Subcutaneous abdominal adipose tissue (tissue), 5 donors: Measurements from ENCODE around the gene RMND5A.
A peak's percentile ranks its signal among the peaks of the same experiment; 100 is the strongest.

Source experiments
- H3K27ac ChIP-seq: one replicate; pipeline ENCODE4 v1.7.0; 2013; ENCODE audit warnings: low read depth, mild to moderate bottlenecking, inconsistent platforms, low read length, moderate library complexity
- H3K27me3 ChIP-seq, 5 donors: one replicate each; pipeline ENCODE4 v1.7.0; 2013; ENCODE audit warnings: low read length in 5 of 5, inconsistent platforms in 1 of 5; ENCODE audit not compliant: control insufficient read depth in 5 of 5, insufficient read depth in 4 of 5
- H3K36me3 ChIP-seq, 5 donors: one replicate each; pipeline ENCODE4 v1.7.0; 2013; ENCODE audit warnings: low read length in 5 of 5; ENCODE audit not compliant: control insufficient read depth in 5 of 5, insufficient read depth in 5 of 5
- H3K4me1 ChIP-seq, 5 donors: one replicate each; pipeline ENCODE4 v1.7.0; 2013; ENCODE audit warnings: low read length in 5 of 5, mild to moderate bottlenecking in 3 of 5, moderate library complexity in 1 of 5; ENCODE audit not compliant: control insufficient read depth in 5 of 5, insufficient read depth in 5 of 5
- H3K4me3 ChIP-seq, 5 donors: one replicate each; pipeline ENCODE4 v1.7.0; 2013; ENCODE audit warnings: low read length in 5 of 5, low read depth in 1 of 5
- H3K9ac ChIP-seq, 5 donors: one replicate each; pipeline ENCODE4 v1.7.0; 2013; ENCODE audit warnings: low read length in 5 of 5, mild to moderate bottlenecking in 4 of 5, moderate library complexity in 3 of 5
- H3K9me3 ChIP-seq, 5 donors: one replicate each; pipeline ENCODE4 v1.7.0; 2013; ENCODE audit warnings: low read length in 5 of 5; ENCODE audit not compliant: control insufficient read depth in 5 of 5
- donor health status: healthy.
- donor health status: healthy.
- donor health status: healthy.
- donor health status: healthy.
- donor health status: healthy.

Gene RMND5A

GRCh38 chr2:86806059-86806857 is 86.2 kb downstream of the RMND5A start:
- H3K4me1 ChIP-seq, result peaks cover 0 to 26% (median 17%) of the 10 kb centered on the region in 5 donors
- no peaks in the 10 kb centered on the region for H3K36me3 ChIP-seq
- no peak overlapping the region for H3K9ac ChIP-seq
- peaks cover 12 to 26% (median 16%) of the 10 kb centered on the region in 5 donors for H3K27me3 ChIP-seq
- no peak overlapping the region for H3K4me3 ChIP-seq
- no peaks in the 10 kb centered on the region for H3K9me3 ChIP-seq
- H3K27ac ChIP-seq, result no peak overlapping the region

GRCh38 chr2:86807133-86807467 is 87.0 kb downstream of the RMND5A start:
- Histone ChIP-seq H3K9me3 (no peaks in the 10 kb centered on the region), H3K27me3 (peaks cover 12 to 26% (median 16%) of the 10 kb centered on the region in 5 donors), H3K4me3 (peak overlapping the region; percentile 48 to 69 (median 56)), H3K4me1 (peaks cover 0 to 26% (median 17%) of the 10 kb centered on the region in 5 donors), H3K27ac (no peak overlapping the region), H3K9ac (peak overlapping the region in 3 of 5 donors; percentile 5 to 66 (median 52)), H3K36me3 (no peaks in the 10 kb centered on the region)

GRCh38 chr2:86807468-86808275 is 87.6 kb downstream of the RMND5A start:
- Histone ChIP-seq H3K27ac (no peak overlapping the region), H3K36me3 (no peaks in the 10 kb centered on the region), H3K4me1 (peaks cover 0 to 26% (median 17%) of the 10 kb centered on the region in 5 donors), H3K4me3 (peak overlapping the region; percentile 50 to 71 (median 59)), H3K9me3 (no peaks in the 10 kb centered on the region), H3K9ac (peak overlapping the region in 3 of 5 donors; percentile 5 to 66 (median 52)), H3K27me3 (peaks cover 12 to 26% (median 16%) of the 10 kb centered on the region in 5 donors)

- Histone ChIP-seq H3K36me3 (no peaks in the 10 kb centered on the region), H3K9me3 (no peaks in the 10 kb centered on the region), H3K27ac (no peak overlapping the region), H3K27me3 (peaks cover 12 to 26% (median 16%) of the 10 kb centered on the region in 5 donors), H3K9ac (peak overlapping the region in 2 of 5 donors; percentile 52 to 66), H3K4me3 (peak overlapping the region; percentile 15 to 69 (median 56)), H3K4me1 (peaks cover 0 to 26% (median 17%) of the 10 kb centered on the region in 5 donors)
These were observed 88.4 kb downstream of the RMND5A start for GRCh38 chr2:86808315-86809161.

GRCh38 chr2:86809481-86810121 is 89.5 kb downstream of the RMND5A start:
- Histone ChIP-seq H3K27me3 (peaks cover 12 to 26% (median 16%) of the 10 kb centered on the region in 5 donors), H3K9me3 (no peaks in the 10 kb centered on the region), H3K4me3 (no peak overlapping the region), H3K27ac (no peak overlapping the region), H3K36me3 (no peaks in the 10 kb centered on the region), H3K9ac (no peak overlapping the region), H3K4me1 (peaks cover 0 to 26% (median 17%) of the 10 kb centered on the region in 5 donors)

GRCh38 chr2:86815611-86816010 is 95.5 kb downstream of the RMND5A start:
- Histone ChIP-seq H3K36me3 (no peaks in the 10 kb centered on the region), H3K9ac (no peak overlapping the region), H3K4me1 (no peaks in the 10 kb centered on the region), H3K9me3 (no peaks in the 10 kb centered on the region), H3K27ac (no peak overlapping the region), H3K27me3 (peaks cover 0 to 4% (median 0%) of the 10 kb centered on the region in 5 donors), H3K4me3 (no peak overlapping the region)

GRCh38 chr2:86818114-86818801 is 98.2 kb downstream of the RMND5A start:
- H3K36me3 ChIP-seq, result no peaks in the 10 kb centered on the region
- H3K4me1 ChIP-seq, result no peaks in the 10 kb centered on the region
- H3K9ac ChIP-seq, result no peak overlapping the region
- H3K9me3 ChIP-seq, result peaks cover 8 to 16% (median 14%) of the 10 kb centered on the region in 5 donors
- no peak overlapping the region for H3K4me3 ChIP-seq
- H3K27ac ChIP-seq, result no peak overlapping the region
- H3K27me3 ChIP-seq, result no peaks in the 10 kb centered on the region

GRCh38 chr2:86818957-86819356 is 98.9 kb downstream of the RMND5A start:
- peaks cover 9 to 20% (median 19%) of the 10 kb centered on the region in 5 donors for H3K9me3 ChIP-seq
- no peak overlapping the region for H3K9ac ChIP-seq
- no peak overlapping the region for H3K27ac ChIP-seq
- peaks cover 0 to 1% (median 0%) of the 10 kb centered on the region in 5 donors for H3K27me3 ChIP-seq
- no peaks in the 10 kb centered on the region for H3K36me3 ChIP-seq
- no peaks in the 10 kb centered on the region for H3K4me1 ChIP-seq
- no peak overlapping the region for H3K4me3 ChIP-seq

GRCh38 chr2:86821306-86821705 is 101.2 kb downstream of the RMND5A start:
- H3K27me3 ChIP-seq, result peaks cover 0 to 11% (median 5%) of the 10 kb centered on the region in 5 donors
- no peak overlapping the region for H3K27ac ChIP-seq
- peaks cover 9 to 22% (median 19%) of the 10 kb centered on the region in 5 donors for H3K9me3 ChIP-seq
- H3K9ac ChIP-seq, result no peak overlapping the region
- no peaks in the 10 kb centered on the region for H3K36me3 ChIP-seq
- H3K4me1 ChIP-seq, result no peaks in the 10 kb centered on the region
- no peak overlapping the region for H3K4me3 ChIP-seq
